Activated CD8-positive, alpha-beta memory T cell treated with anti-CD3 and anti-CD28 coated beads, Interleukin-2, amount 50 U/mL, for 1 hour (primary cell): ENCODE data around the gene SKOR1.

Experiments used
- DNase-seq: peaks from one replicate; pipeline ENCODE4 v3.0.0-alpha.2; 2020; ENCODE audit errors: extremely low read depth

The SKOR1 gene

DNA sequence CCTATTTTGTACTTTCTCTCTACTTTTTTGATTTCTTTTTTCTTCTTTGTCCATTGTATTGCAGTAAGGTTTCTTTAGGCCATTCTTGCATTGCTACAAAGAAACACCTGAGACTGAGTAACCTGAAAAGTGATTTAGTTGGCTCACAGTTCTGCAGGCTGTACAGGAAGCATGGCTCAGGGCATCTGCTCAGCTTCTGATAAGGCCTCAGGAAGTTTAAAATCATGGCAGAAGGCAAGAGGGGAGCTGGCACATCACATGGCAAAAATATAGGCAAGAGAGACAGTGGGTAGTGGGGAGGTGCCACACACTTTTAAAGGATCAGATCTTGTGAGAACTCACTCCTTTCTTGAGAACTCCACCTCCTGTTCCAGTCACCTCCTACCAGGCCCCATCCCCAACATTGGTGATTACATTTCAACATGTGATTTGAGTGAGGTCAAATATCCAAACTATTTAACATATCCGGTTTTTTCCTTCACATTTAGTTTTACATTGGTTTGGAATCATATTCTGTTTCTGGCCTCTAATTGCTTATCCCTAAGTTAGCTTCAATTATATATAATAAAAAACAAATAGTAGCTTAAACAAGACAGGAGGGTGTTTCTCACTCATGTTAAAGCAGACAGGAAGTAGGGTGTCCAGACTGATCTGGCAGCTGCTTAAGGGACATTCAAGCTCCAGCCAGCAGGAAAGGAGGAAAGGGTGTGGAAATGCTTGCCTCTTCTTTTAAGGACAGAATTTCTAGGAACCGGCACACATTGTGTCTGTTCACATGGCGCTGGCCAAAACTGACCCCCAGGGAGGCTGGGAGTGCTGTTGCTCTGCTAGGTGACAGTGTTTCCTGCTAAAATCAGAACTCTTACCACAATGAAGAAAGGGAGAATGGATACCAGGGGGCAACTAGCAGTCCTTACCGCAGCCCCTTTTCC is 28.8 kb upstream of the SKOR1 start:
- DNase-seq: no peak

DNA sequence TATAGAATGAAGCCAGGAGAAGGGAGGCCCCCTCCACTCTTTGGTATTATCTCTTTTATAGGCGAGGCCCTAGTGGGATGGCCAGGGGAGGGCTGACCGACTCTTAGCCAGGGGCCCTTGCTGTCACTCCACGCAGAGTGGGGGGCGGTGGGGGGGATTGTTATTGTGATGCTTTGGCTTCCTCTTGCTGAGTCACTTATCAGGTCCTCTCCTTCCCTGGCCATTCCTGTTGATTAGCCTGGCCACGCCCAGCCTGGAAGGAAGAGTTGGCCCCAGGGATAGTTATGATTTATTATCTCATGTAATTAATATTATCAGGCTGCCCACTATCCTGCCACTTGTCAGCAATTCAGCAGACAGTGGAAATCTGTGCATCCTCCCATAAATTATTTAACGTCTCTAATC is 25.5 kb upstream of the SKOR1 start:
- DNase-seq: no peak

GRCh38 chr15:67801142-67801541 is 24.2 kb upstream of the SKOR1 start:
- no peak for DNase-seq

GRCh38 chr15:67801926-67802914 is 23.1 kb upstream of the SKOR1 start:
- no peak for DNase-seq

- DNase-seq: no peak
Observed at GRCh38 chr15:67803299-67803698, 22.0 kb upstream of the SKOR1 start.

- DNase-seq: no peak
Observed at GRCh38 chr15:67803996-67804843, 21.1 kb upstream of the SKOR1 start.

- no peak for DNase-seq
Observed at GRCh38 chr15:67805008-67805665, 20.2 kb upstream of the SKOR1 start.

DNA sequence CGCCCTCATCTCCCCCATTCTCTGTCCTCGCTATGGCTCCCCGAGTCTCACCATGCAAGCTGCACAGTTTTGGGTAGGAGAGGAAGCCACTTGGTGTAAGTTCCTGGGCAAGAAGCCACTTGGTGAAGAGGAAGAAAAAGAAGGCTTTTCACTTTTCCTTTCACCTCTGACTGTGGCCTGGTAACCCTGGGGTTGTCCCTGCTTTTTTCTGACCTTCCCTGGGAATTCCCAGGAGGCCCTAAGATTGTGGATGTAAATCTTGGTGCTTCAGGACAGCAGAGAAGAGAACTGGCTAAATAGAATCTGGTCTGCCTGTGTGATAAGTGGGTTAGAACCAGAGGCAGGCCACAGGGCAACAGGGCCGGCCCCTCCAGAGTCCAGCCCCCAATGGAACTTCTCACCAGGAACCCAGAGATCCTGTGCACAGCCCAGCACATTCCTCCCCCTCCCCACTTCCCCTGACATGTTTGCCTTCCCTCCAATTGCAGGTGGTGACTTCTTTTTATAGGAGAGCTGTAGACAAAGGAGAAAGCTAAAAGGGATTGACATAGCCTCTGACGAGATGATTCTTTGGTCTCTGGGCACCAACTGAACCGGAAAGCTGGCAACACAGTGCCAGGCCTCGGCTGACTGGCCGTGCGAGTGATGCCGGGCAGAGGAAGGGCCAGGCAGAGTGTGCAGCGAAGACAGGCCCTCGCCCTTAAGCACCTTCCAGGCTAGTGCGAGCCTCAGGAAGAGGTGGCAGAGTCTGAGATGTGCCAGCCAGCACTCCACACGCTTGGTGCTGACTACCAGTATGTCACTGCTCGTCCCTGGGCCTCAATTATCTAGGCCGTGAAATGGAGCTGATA is 19.4 kb upstream of the SKOR1 start:
- DNase-seq: no peak

- DNase-seq: no peak
Observed at GRCh38 chr15:67806536-67806935, 18.8 kb upstream of the SKOR1 start.

- no peak for DNase-seq
Observed at GRCh38 chr15:67807141-67807540, 18.2 kb upstream of the SKOR1 start.

- no peak for DNase-seq
Observed at GRCh38 chr15:67807836-67808235, 17.5 kb upstream of the SKOR1 start.

GRCh38 chr15:67808821-67809220 is 16.5 kb upstream of the SKOR1 start:
- no peak for DNase-seq

- no peak for DNase-seq
Observed at GRCh38 chr15:67809441-67809840, 15.9 kb upstream of the SKOR1 start.

GRCh38 chr15:67809866-67810265 is 15.4 kb upstream of the SKOR1 start:
- DNase-seq: no peak

GRCh38 chr15:67812241-67812644 is 13.1 kb upstream of the SKOR1 start:
- no peak for DNase-seq

DNA sequence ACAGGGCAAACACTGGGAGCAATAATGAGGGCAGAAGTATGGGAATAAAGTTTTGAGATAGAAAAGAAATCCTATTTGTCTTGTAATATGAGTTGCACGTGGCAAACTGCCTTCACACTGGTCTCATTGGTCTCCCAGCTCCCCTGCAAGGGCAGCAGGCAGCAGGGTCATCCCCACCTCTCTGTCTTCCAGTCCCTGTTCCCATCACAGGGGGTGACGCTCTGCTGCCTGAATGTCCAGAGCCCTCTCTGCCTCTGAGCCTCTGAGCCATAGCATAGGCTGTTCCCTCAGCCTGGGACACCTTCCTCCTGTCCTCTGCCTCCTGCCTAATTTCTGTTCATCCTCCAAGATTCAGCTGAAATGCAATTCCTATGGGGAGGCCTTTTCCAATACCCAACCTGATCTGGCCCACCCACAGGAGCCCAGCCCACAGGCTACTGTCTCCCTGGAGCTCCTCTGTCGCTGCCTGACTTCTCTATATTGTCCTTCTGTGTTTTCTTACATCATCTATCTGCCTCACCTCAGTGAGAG is 12.1 kb upstream of the SKOR1 start:
- no peak for DNase-seq

GRCh38 chr15:67815036-67815592 is 10.2 kb upstream of the SKOR1 start:
- DNase-seq: no peak

GRCh38 chr15:67816668-67817067 is 8.6 kb upstream of the SKOR1 start:
- DNase-seq: no peak

DNA sequence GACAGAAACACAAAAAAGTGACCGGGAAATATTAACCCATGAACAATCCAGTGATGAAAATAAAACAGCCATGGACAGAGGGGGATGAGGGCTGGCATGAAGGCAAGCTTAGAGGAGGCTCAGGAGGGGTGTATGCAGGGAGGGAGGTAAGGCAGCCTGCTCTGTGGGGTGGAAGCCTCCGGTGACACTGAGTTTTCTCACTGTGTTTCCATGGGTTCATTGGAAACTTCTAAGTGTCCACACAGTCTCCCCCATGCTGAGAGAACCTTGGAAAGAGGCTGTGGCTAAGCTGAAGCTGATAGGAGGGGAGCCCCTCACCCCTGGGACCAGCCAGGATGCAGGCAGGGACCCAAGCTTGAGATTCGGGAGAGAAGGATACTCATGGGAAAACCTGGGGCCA is 6.8 kb upstream of the SKOR1 start:
- no peak for DNase-seq

GRCh38 chr15:67819636-67820035 is 5.7 kb upstream of the SKOR1 start:
- no peak for DNase-seq
